HepG2 (cell line): ENCODE measurements around the gene CERS5. TPM values are rescaled to one million over a fixed set of nuclear protein-coding genes. Genes with fewer than 3 reads are reported as not detected.
A peak's percentile ranks its signal among the peaks of the same experiment; 100 is the strongest.

Experiments used
- ATAC-seq: fragments of 200-7000 bp; cut with Tn5 transposase; 3 replicates; pipeline ENCODE4 v1.9.1; 2020; ENCODE audit warnings: mild to moderate bottlenecking, moderate library complexity
- Bru-seq: library from RNA; stranded (reverse); fragments of 400-500 nt; gene quantifications from one replicate; lab custom pipeline; 2021; lab: Mats Ljungman, UMichigan
- BruChase-seq, 2 experiments: library from RNA; stranded (reverse); fragments of 400-500 nt; gene quantifications; one replicate each; lab custom pipeline; 2021; lab: Mats Ljungman, UMichigan
- BruUV-seq: library from RNA; stranded (reverse); fragments of 400-500 nt; replicated peaks from 2 replicates; lab custom pipeline; 2021; lab: Mats Ljungman, UMichigan
- CTCF ChIA-PET: fragments of 300-600 bp; formaldehyde crosslinking; extraction: SDS; loops from one replicate; lab custom pipeline; 2021; ENCODE audit warnings: low total read pairs, inconsistent platforms, low intra/inter-chr PET ratio; lab: Yijun Ruan, JAX
- POLR2A ChIA-PET: fragments of 350-600 bp; sonication (Branson Sonifier 250); formaldehyde crosslinking; loops from one replicate; lab custom pipeline; 2020; ENCODE audit warnings: antibody characterized with exemption, inconsistent platforms; lab: Yijun Ruan, JAX
- DNase-seq: peaks from one replicate; pipeline ENCODE4 v3.0.0-alpha.2; 2015; ENCODE audit warnings: low spot score
- FAIRE-seq: peaks from 3 replicates; lab custom pipeline; 2011; peaks lifted over from hg19 to GRCh38; lab: Jason Lieb, UNC
- H2AFZ ChIP-seq: one replicate; pipeline ENCODE4 v1.6.1; 2011; ENCODE audit warnings: low read length, inconsistent platforms
- H3K27ac ChIP-seq: fragments of 300-600 bp; 3 replicates; pipeline ENCODE4 v1.8.0; 2011; ENCODE audit warnings: mixed run types, mild to moderate bottlenecking, mixed read lengths, low read length, inconsistent platforms; ENCODE audit not compliant: insufficient read depth; ENCODE audit errors: extremely low read length
- H3K27me3 ChIP-seq, 2 experiments: fragments of 200-600 bp in 1 of 2; 2 replicates in 1 of 2; 3 replicates in 1 of 2; pipeline versions ENCODE4 v1.6.0 to v1.8.0; 2011; ENCODE audit warnings: low read length in 2 of 2, mild to moderate bottlenecking in 2 of 2, moderate library complexity in 2 of 2, inconsistent platforms in 1 of 2; ENCODE audit not compliant: insufficient read depth in 2 of 2, control insufficient read depth in 1 of 2
- H3K36me3 ChIP-seq, 2 experiments: fragments of 200-600 bp in 1 of 2; replicated peaks in 1 of 2; 2 replicates in 1 of 2; 3 replicates in 1 of 2; pipeline versions ENCODE4 v1.5.1 to v1.8.0; 2011; ENCODE audit warnings: low read length in 2 of 2, inconsistent platforms in 1 of 2; ENCODE audit not compliant: insufficient read depth in 2 of 2, control insufficient read depth in 1 of 2
- H3K4me1 ChIP-seq: 2 replicates; pipeline ENCODE4 v1.5.1; 2012; ENCODE audit warnings: low read length, inconsistent platforms; ENCODE audit not compliant: insufficient read depth
- H3K4me2 ChIP-seq: 2 replicates; pipeline ENCODE4 v1.6.0; 2011; ENCODE audit warnings: low read depth, low read length, inconsistent platforms
- H3K4me3 ChIP-seq, 3 experiments: fragments of 200-600 bp in 1 of 3; sonication (generic), shearing (Covaris generic) in 1 of 3; replicated peaks in 1 of 3; 2 replicates each; pipeline ENCODE4 v1.5.1; 2011 to 2016; ENCODE audit warnings: low read length in 3 of 3, inconsistent platforms in 2 of 3, low read depth in 2 of 3, mild to moderate bottlenecking in 2 of 3, control low read depth in 1 of 3, mixed read lengths in 1 of 3; ENCODE audit not compliant: insufficient read depth in 1 of 3
- H3K79me2 ChIP-seq: one replicate; pipeline ENCODE4 v1.6.1; 2011; ENCODE audit warnings: low read length, inconsistent platforms; ENCODE audit not compliant: insufficient read depth
- H3K9ac ChIP-seq: 2 replicates; pipeline ENCODE4 v1.6.0; 2011; ENCODE audit warnings: mild to moderate bottlenecking, low read depth, low read length, inconsistent platforms; ENCODE audit not compliant: insufficient read depth
- H3K9me3 ChIP-seq: 2 replicates; pipeline ENCODE4 v1.5.1; 2012; ENCODE audit warnings: mild to moderate bottlenecking, low read length
- H4K20me1 ChIP-seq: 2 replicates; pipeline ENCODE4 v1.6.0; 2011; ENCODE audit warnings: inconsistent platforms, mild to moderate bottlenecking, low read length, moderate library complexity; ENCODE audit not compliant: insufficient read depth
- ERF ChIP-seq: IDR thresholded peaks from 2 replicates; pipeline ENCODE4 v1.6.1; 2018; ENCODE audit warnings: missing biosample characterization, missing genetic modification reagents
- HNF4A ChIP-seq: sonication (generic); formaldehyde crosslinking; IDR thresholded peaks from 2 replicates; pipeline ENCODE4 v1.4.0; 2020; ENCODE audit warnings: missing genetic modification reagents
- RBM39 ChIP-seq: fragments of 200-400 bp; formaldehyde crosslinking; IDR thresholded peaks from one replicate; pipeline ENCODE4 v1.6.1; 2018; ENCODE audit warnings: antibody characterized with exemption, mild to moderate bottlenecking, low read depth, low read length; ENCODE audit not compliant: poor library complexity, severe bottlenecking
- SOX6 ChIP-seq, 2 experiments: fragments of 450-650 bp in 1 of 2; sonication (generic) in 1 of 2; formaldehyde crosslinking in 1 of 2; IDR thresholded peaks; 2 replicates each; pipeline versions ENCODE4 v1.4.0 to v1.6.1; 2017 to 2020; ENCODE audit warnings: antibody characterized with exemption in 1 of 2, mild to moderate bottlenecking in 1 of 2, missing genetic modification reagents in 1 of 2
- SP5 ChIP-seq: IDR thresholded peaks from 2 replicates; pipeline ENCODE4 v1.6.1; 2016; ENCODE audit warnings: low read depth, borderline replicate concordance
- SPEN ChIP-seq: sonication (generic); formaldehyde crosslinking; IDR thresholded peaks from 2 replicates; pipeline ENCODE4 v1.5.1; 2020; ENCODE audit warnings: low read depth, mild to moderate bottlenecking, missing genetic modification reagents
- TCF12 ChIP-seq, 2 experiments: fragments of 450-650 bp in 1 of 2; sonication (generic) in 1 of 2; formaldehyde crosslinking in 1 of 2; IDR thresholded peaks; 2 replicates each; pipeline versions ENCODE4 v1.6.1 to v1.8.0; 2017 to 2022; ENCODE audit warnings: antibody characterized with exemption in 1 of 2, mild to moderate bottlenecking in 1 of 2, missing genetic modification reagents in 1 of 2, moderate library complexity in 1 of 2
- U2AF2 ChIP-seq: fragments of 200-400 bp; formaldehyde crosslinking; IDR thresholded peaks from 2 replicates; pipeline ENCODE4 v1.6.1; 2017; ENCODE audit warnings: low read depth, mild to moderate bottlenecking, low read length
- ZMYM4 ChIP-seq: sonication (generic); formaldehyde crosslinking; IDR thresholded peaks from 2 replicates; pipeline ENCODE4 v1.8.1; 2023; ENCODE audit warnings: mild to moderate bottlenecking, missing genetic modification reagents
- ZNF329 ChIP-seq: sonication (generic); formaldehyde crosslinking; IDR thresholded peaks from 2 replicates; pipeline ENCODE4 v1.9.0; 2021; ENCODE audit warnings: low read depth, mild to moderate bottlenecking, missing genetic modification reagents
- ZNF350 ChIP-seq: sonication (generic); formaldehyde crosslinking; IDR thresholded peaks from 2 replicates; pipeline ENCODE4 v1.4.0; 2020; ENCODE audit warnings: mild to moderate bottlenecking, low read depth, missing genetic modification reagents, borderline replicate concordance
- ZNF770 ChIP-seq: sonication (generic); formaldehyde crosslinking; IDR thresholded peaks from 2 replicates; pipeline ENCODE4 v1.5.0; 2020; ENCODE audit warnings: mild to moderate bottlenecking, missing genetic modification reagents
- ZNF891 ChIP-seq: sonication (generic); formaldehyde crosslinking; IDR thresholded peaks from 2 replicates; pipeline ENCODE4 v1.5.0; 2020; ENCODE audit warnings: mild to moderate bottlenecking, missing genetic modification reagents
- WGBS: methylation state at CpG from one replicate; pipeline ENCODE4 v1.1.6; 2017; ENCODE audit warnings: low lambda C conversion rate; 5-methylcytosine and 5-hydroxymethylcytosine counted together
- in situ Hi-C: cut with HindIII; loops from 2 replicates; pipeline ENCODE4 v1.10.0; 2017; ENCODE audit warnings: low pct_unique_long_range_greater_than_20kb; ENCODE audit not compliant: extremely low pct_ligation_motif_present
- intact Hi-C: fragments of 100-400 bp; cut with micrococcal nuclease; formaldehyde crosslinking; loops from one replicate; pipeline ENCODE4 v1.10.0; 2022; ENCODE audit not compliant: unreplicated experiment
- long read RNA-seq, 2 experiments: library from RNA in 1 of 2; library from polyadenylated mRNA in 1 of 2; stranded (forward) in 1 of 2; unstranded in 1 of 2; transcript quantifications; one replicate each; pipeline ENCODE4 v2.0.0, GENCODE V29; 2019 to 2022
- polyA minus RNA-seq, 3 experiments: library from RNA; depleted of rRNA, polyadenylated mRNA; stranded (reverse); fragments of >200 nt; gene quantifications; 2 replicates each; pipeline ENCODE4 v1.2.3, GENCODE V29; 2011; ENCODE audit warnings: low replicate concordance in 1 of 3
- polyA plus RNA-seq, 8 experiments: library from polyadenylated mRNA; depleted of rRNA in 3 of 8; stranded (reverse) in 7 of 8; unstranded in 1 of 8; fragments of >200 nt; fragmentation: Illumina TruSeq in 4 of 8; extraction: Trizol in 4 of 8; gene quantifications; 2 replicates each; pipeline versions ENCODE4 v1.2.1 to v1.2.3, GENCODE V29; 2011 to 2016; ENCODE audit warnings: low read depth in 4 of 8, missing spikeins in 1 of 8, mixed read lengths in 1 of 8; ENCODE audit not compliant: insufficient read depth in 1 of 8
- total RNA-seq, 5 experiments: library from RNA; depleted of rRNA; stranded (reverse); fragments of >200 nt; fragmentation: Illumina TruSeq; extraction: Trizol; gene quantifications; 2 replicates each; pipeline ENCODE4 v1.2.3, GENCODE V29; 2016; ENCODE audit warnings: low read depth in 1 of 5

CERS5 gene
- total RNA-seq (2016; rRNA removed; fragmentation: Illumina TruSeq; extraction: Trizol) (15.3 and 22.3 TPM in 2 replicates), polyA plus RNA-seq (2011; rRNA removed) (37.5 and 48.8 TPM in 2 replicates), polyA minus RNA-seq (2011; rRNA and poly(A)+ RNA removed; ENCODE audit: low replicate concordance) (54.7 and 68.3 TPM in 2 replicates), Bru-seq, nascent RNA (percentile 70 among the genes with signal in this experiment), BruChase-seq, experiment 1, labeled RNA remaining after a 6-hour chase (percentile 81 among the genes with signal in this experiment), BruChase-seq, experiment 2, labeled RNA remaining after a 2-hour chase (percentile 80 among the genes with signal in this experiment)
- total RNA-seq (2016; cell fraction: cytosol; rRNA removed; fragmentation: Illumina TruSeq; extraction: Trizol; ENCODE audit: low read depth): 10.3 and 12.1 TPM in 2 replicates
- total RNA-seq (2016; cell fraction: insoluble cytoplasmic fraction; rRNA removed; fragmentation: Illumina TruSeq; extraction: Trizol): 13.6 and 22.8 TPM in 2 replicates
- total RNA-seq (2016; cell fraction: membrane; rRNA removed; fragmentation: Illumina TruSeq; extraction: Trizol): 18.3 and 19.2 TPM in 2 replicates
- total RNA-seq (2016; cell fraction: nucleus; rRNA removed; fragmentation: Illumina TruSeq; extraction: Trizol): 34.1 and 37.5 TPM in 2 replicates
- 24.8 and 42.9 TPM in 2 replicates for polyA plus RNA-seq (2011; cell fraction: cytosol; rRNA removed)
- 37.4 and 42.7 TPM in 2 replicates for polyA plus RNA-seq (2011; cell fraction: nucleus; rRNA removed)
- polyA plus RNA-seq (2012): 18.5 and 22.9 TPM in 2 replicates
- polyA plus RNA-seq (2016; cell fraction: cytosol; fragmentation: Illumina TruSeq; extraction: Trizol; ENCODE audit: low read depth): 11.3 and 11.6 TPM in 2 replicates
- polyA plus RNA-seq (2016; cell fraction: insoluble cytoplasmic fraction; fragmentation: Illumina TruSeq; extraction: Trizol; ENCODE audit: low read depth): 16.0 and 16.6 TPM in 2 replicates
- 17.8 and 18.4 TPM in 2 replicates for polyA plus RNA-seq (2016; cell fraction: membrane; fragmentation: Illumina TruSeq; extraction: Trizol; ENCODE audit: low read depth)
- polyA plus RNA-seq (2016; cell fraction: nucleus; fragmentation: Illumina TruSeq; extraction: Trizol; ENCODE audit: insufficient read depth, low read depth): 69.6 and 73.1 TPM in 2 replicates
- polyA minus RNA-seq (2011; cell fraction: cytosol; rRNA and poly(A)+ RNA removed): 16.2 and 19.3 TPM in 2 replicates
- polyA minus RNA-seq (2011; cell fraction: nucleus; rRNA and poly(A)+ RNA removed): 29.5 and 31.8 TPM in 2 replicates
- long read RNA-seq, experiment 1, transcript CERS5-201 (10 exons, 2,051 nt): major isoform, 24 of 30 reads
- long read RNA-seq, experiment 1, partial matches to known transcripts: 0 of 30 reads
- long read RNA-seq, experiment 1, other reads (novel, unspliced or antisense): 5 of 30 reads
- long read RNA-seq, experiment 2, transcript CERS5-201 (10 exons, 2,051 nt): major isoform, 22 of 45 reads
- long read RNA-seq, experiment 2, partial matches to known transcripts: 4 of 45 reads
- long read RNA-seq, experiment 2, other reads (novel, unspliced or antisense): 18 of 45 reads

- CTCF ChIA-PET: no interaction called here
- peak; percentile 96 for DNase-seq
- Histone ChIP-seq H3K4me1 (peaks cover 51% of the 10 kb centered on the region), H2AFZ (no peak within 1 kb of the TSS), H3K9me3 (no peaks in the 10 kb centered on the region), H3K9ac (peak within 1 kb of the TSS; percentile 88), H3K27ac (peak within 1 kb of the TSS; percentile 90), H3K79me2 (peaks cover 32% of the 10 kb centered on the region), H3K36me3 (no peaks in the 10 kb centered on the region), H3K4me2 (peak within 1 kb of the TSS; percentile 94), H3K27me3 (no peaks in the 10 kb centered on the region; a peak in 1 of 5 replicates), H4K20me1 (no peaks in the 10 kb centered on the region), H3K4me3 (peak within 1 kb of the TSS; percentile 80 to 98 (median 93))
- in situ Hi-C loops (no loop called here), intact Hi-C loops (loop anchor here (2.0 kb wide), 2 partner anchors 54 to 92 kb away; partner anchors contain the start of gene COX14)
- peak; percentile 98 for ATAC-seq
- WGBS: 1% methylated on average over 37 of the region's 70 CpGs
- POLR2A ChIA-PET: interaction anchor here (0.7 to 2.9 kb wide), 23 partner anchors 11 to 221 kb away, joined by 3 to 60 read pairs (median 4); partner anchors contain the start of genes COX14, GPD1 and SMARCD1
- FAIRE-seq: peak; percentile 48
- no TSS peak for BruUV-seq
- peak; percentile 37; the same call in 1 of the 2 replicates for TF ChIP-seq ERF (CRISPR knock-in tag)
- peak; percentile 87; the same call in 1 of the 2 replicates for TF ChIP-seq SPEN (CRISPR knock-in tag)
- 0 out of 2 replicates have a peak, but pooled peaks have one; percentile 18 for TF ChIP-seq ZNF329 (CRISPR knock-in tag)
- TF ChIP-seq SP5 (CRISPR knock-in tag): peak; percentile 47
- peak; percentile 65 for TF ChIP-seq RBM39
- TF ChIP-seq U2AF2: no peak
- TF ChIP-seq HNF4A (CRISPR knock-in tag): no peak
- TF ChIP-seq ZNF770 (CRISPR knock-in tag): 0 out of 2 replicates have a peak, but pooled peaks have one; percentile 1
- TF ChIP-seq ZNF350 (CRISPR knock-in tag): peak; percentile 81
- peak; percentile 78 for TF ChIP-seq ZMYM4 (CRISPR knock-in tag)
- TF ChIP-seq ZNF891 (CRISPR knock-in tag): 0 out of 2 replicates have a peak, but pooled peaks have one; percentile 22
- no peak for TF ChIP-seq SOX6 (IDR thresholded peaks at IDR 0.05)
- peak; percentile 30; the same call in 1 of the 2 replicates for TF ChIP-seq SOX6 (CRISPR knock-in tag; IDR thresholded peaks at IDR 0.05)
- no peak for TF ChIP-seq TCF12 (IDR thresholded peaks at IDR 0.05)
- TF ChIP-seq TCF12 (CRISPR knock-in tag; IDR thresholded peaks at IDR 0.05): 0 out of 2 replicates have a peak, but pooled peaks have one; percentile 35
Observed at GRCh38 chr12:50167049-50167828, at the start of gene CERS5. Gene CERS5 (minus strand): TSS chr12:50167369. CDS start chr12:50167297, 72 bp downstream.
